ENCODE results near the gene TGFBR1.
"Not testable (repeated sequence)": the region's sequence is repeated elsewhere in the genome, so short reads cannot be mapped to it uniquely, and the experiment has no call there.

TGFBR1 gene

DNA sequence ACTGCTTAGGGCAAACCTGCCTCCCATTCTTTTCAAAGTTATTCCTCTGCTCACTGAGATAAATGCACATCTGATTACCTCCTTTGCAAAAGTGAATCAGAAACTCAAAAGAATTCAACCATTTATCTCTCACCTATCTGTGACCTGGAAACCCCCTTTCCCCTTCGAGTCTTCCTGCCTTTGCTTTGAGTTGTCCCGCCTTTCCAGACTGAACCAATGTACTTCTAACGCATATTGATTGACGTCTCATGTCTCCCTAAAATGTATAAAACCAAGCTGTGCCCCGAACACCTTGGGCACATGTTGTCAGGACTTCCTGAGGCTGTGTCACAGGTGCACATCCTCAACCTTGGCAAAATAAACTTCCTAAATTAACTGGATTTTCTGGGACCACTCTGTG, 91.6 kb downstream of the TGFBR1 start:
- intact Hi-C loops (cut with DNase I); DNase-seq: not testable (repeated sequence)

DNA sequence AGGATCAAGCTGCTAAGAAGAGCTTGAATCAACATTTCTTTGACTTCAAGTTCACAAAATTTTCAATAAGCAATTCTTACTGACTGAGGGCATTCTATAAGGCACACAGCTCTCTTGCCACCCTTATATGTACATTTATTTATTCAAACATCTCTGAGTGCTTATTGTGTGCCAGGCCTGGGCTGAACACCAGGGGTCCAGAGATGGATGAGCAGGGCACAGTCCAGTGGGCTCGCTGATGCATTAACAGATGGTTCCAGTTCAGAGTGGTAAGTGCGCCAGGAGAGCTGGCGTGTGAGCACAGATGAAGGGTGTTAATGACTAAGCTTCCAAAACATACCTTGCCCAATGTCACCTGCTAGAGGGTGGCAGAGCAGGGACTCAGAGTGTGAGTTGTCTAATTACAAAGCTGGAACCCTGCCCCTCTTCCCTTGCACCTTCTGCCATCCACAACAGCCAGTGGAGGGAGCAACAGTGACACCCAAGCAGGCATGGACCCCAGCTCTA, 92.3 kb downstream of the TGFBR1 start:
- no peak for DNase-seq
- intact Hi-C loops (cut with DNase I), result no loop called here

DNA sequence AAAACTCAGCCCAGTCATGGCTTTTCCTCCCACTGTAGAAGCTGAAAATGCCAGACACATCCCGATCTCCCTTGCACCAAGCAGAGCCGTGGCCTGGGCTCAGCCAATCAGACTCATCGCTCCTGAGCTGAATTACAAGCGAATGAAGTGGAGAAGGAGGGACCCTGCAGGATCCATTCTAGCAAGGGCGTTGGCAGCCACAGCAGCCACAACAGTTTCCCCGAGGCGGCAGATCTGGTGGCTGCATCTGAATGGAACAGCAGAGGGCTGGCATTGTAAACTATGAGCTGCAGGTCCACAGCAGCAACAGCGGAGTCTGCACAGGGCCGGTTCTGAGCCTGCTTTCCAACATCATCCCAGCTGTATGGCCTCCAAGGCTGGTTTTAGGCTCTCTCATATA, 93.1 kb downstream of the TGFBR1 start:
- DNase-seq, result peak in 4 of 42 donors; percentile 15 to 46 (median 19)
- intact Hi-C loops (cut with DNase I), result no loop called here

DNA sequence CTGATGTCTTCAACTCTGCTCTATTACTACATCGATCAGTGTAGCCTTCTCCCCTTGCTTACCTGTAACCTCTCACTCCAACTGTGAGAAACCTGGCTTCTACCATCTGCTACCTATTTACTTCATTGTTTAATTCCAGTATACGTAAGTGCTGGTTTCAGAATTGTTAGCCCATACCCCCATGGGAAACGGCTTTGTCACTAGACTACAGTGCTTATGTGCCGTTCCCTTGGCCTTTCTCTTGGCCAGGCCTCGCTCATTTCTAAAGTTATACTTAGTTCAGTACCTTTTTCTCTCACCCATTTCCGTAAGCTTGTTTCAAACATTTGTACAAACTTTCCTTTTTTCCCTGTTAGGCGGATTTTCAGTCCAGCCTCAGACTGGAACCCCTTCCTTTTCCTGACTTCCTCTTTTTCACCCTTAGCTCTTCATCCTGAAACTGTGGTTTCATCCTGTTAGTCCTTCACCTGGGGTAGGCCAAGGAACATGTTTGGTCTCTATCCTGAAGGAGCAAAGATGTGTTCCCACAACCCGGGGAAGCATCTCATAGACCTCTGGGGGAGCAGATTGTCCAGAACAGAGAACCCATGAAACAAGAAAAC, 95.1 kb downstream of the TGFBR1 start:
- intact Hi-C loops (cut with DNase I), result no loop called here
- no peak for DNase-seq

DNA sequence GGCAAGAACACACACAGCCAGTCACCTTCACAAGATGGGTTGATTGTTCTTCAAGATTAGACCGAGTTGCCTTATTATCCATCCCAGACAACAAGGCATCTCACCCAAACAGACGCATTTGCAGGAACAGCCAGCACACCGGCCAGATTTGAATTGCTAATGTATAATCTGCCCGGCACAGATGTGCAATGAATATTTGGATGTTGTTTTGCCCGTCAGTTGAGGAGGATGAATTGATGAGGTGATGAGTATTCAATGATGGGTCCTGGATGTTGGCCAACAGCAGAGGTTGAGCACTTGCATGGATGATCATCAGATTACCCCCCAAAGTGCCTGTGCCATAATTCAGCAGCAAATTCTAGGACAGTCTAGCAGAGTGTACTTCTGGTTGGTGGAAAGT, 96.7 kb downstream of the TGFBR1 start:
- no peak for DNase-seq
- intact Hi-C loops (cut with DNase I), result no loop called here

All from head of caudate nucleus (tissue), 42 donors.